DND-41 (cell line): ENCODE data around the gene DCTN3.

ENCODE experiments used
- ATAC-seq: fragments of 200-7000 bp; cut with Tn5 transposase; 3 replicates; pipeline ENCODE4 v1.9.1; 2021; ENCODE audit warnings: low read depth; ENCODE audit not compliant: insufficient read depth
- DNase-seq: peaks from one replicate; pipeline ENCODE4 v3.0.0-alpha.2; 2020
- H2AFZ ChIP-seq: 2 replicates; pipeline ENCODE4 v1.6.0; 2012; ENCODE audit warnings: low read depth, low read length
- H3K27ac ChIP-seq: 2 replicates; pipeline ENCODE4 v1.5.1; 2012; ENCODE audit warnings: low read length, inconsistent platforms
- H3K27me3 ChIP-seq: fragments of 200-600 bp; sonication (generic); 2 replicates; pipeline ENCODE4 v1.6.0; 2012; ENCODE audit warnings: low read length, mild to moderate bottlenecking, inconsistent platforms; ENCODE audit not compliant: insufficient read depth, poor library complexity
- H3K36me3 ChIP-seq: 2 replicates; pipeline ENCODE4 v1.5.1; 2012; ENCODE audit warnings: low read length, inconsistent platforms; ENCODE audit not compliant: insufficient read depth
- H3K4me1 ChIP-seq: 2 replicates; pipeline ENCODE4 v1.5.1; 2012; ENCODE audit warnings: mild to moderate bottlenecking, low read length; ENCODE audit not compliant: insufficient read depth
- H3K4me2 ChIP-seq: 2 replicates; pipeline ENCODE4 v1.6.0; 2012; ENCODE audit warnings: mild to moderate bottlenecking, moderate library complexity, low read length, inconsistent platforms; ENCODE audit not compliant: insufficient read depth
- H3K4me3 ChIP-seq, 2 experiments: fragments of 200-600 bp in 1 of 2; shearing (Covaris generic) in 1 of 2; 2 replicates each; pipeline ENCODE4 v1.5.1; 2012 to 2016; ENCODE audit warnings: inconsistent platforms in 2 of 2, low read length in 2 of 2, mild to moderate bottlenecking in 2 of 2, low read depth in 1 of 2, moderate library complexity in 1 of 2
- H3K79me2 ChIP-seq: 2 replicates; pipeline ENCODE4 v1.6.0; 2012; ENCODE audit warnings: low read length, inconsistent platforms; ENCODE audit not compliant: insufficient read depth
- H3K9ac ChIP-seq: 2 replicates; pipeline ENCODE4 v1.6.0; 2012; ENCODE audit warnings: low read depth, mild to moderate bottlenecking, inconsistent platforms, low read length, moderate library complexity
- H3K9me3 ChIP-seq: 2 replicates; pipeline ENCODE4 v1.5.1; 2012; ENCODE audit warnings: low read length, moderate library complexity, mild to moderate bottlenecking, inconsistent platforms; ENCODE audit not compliant: insufficient read depth, severe bottlenecking
- H4K20me1 ChIP-seq: 2 replicates; pipeline ENCODE4 v1.6.0; 2012; ENCODE audit warnings: low read length; ENCODE audit not compliant: insufficient read depth
- CTCF ChIP-seq: IDR thresholded peaks from 2 replicates; pipeline ENCODE4 v1.5.1; 2012; ENCODE audit warnings: borderline replicate concordance, low read length, moderate library complexity, mild to moderate bottlenecking; ENCODE audit not compliant: poor library complexity, severe bottlenecking; ENCODE audit errors: extremely low read depth
- EZH2 ChIP-seq: IDR thresholded peaks from 3 replicates; pipeline ENCODE4 v1.6.1; 2012; ENCODE audit warnings: borderline replicate concordance, low read depth, mild to moderate bottlenecking, moderate library complexity, low read length, inconsistent platforms; ENCODE audit not compliant: severe bottlenecking

The DCTN3 gene

GRCh38 chr9:34578241-34579103, 41.8 kb downstream of the DCTN3 start:
- Histone ChIP-seq H3K36me3 (no peaks in the 10 kb centered on the region), H3K4me2 (no peak overlapping the region), H3K27me3 (peaks cover 13% of the 10 kb centered on the region), H4K20me1 (no peaks in the 10 kb centered on the region), H3K27ac (no peak overlapping the region), H3K79me2 (no peaks in the 10 kb centered on the region), H3K4me1 (no peaks in the 10 kb centered on the region), H3K9me3 (no peaks in the 10 kb centered on the region), H3K4me3 (no peak overlapping the region), H3K9ac (no peak overlapping the region), H2AFZ (no peak overlapping the region)
- DNase-seq (no peak), ATAC-seq (no peak)
- TF ChIP-seq EZH2: no peak
- no peak for TF ChIP-seq CTCF

- Histone ChIP-seq H3K27me3 (peaks cover 13% of the 10 kb centered on the region), H3K9ac (no peak overlapping the region), H3K9me3 (no peaks in the 10 kb centered on the region), H2AFZ (no peak overlapping the region), H4K20me1 (no peaks in the 10 kb centered on the region), H3K27ac (no peak overlapping the region), H3K79me2 (no peaks in the 10 kb centered on the region), H3K4me3 (no peak overlapping the region), H3K36me3 (no peaks in the 10 kb centered on the region), H3K4me2 (no peak overlapping the region), H3K4me1 (no peaks in the 10 kb centered on the region)
- no peak for TF ChIP-seq EZH2
- TF ChIP-seq CTCF: no peak
- ATAC-seq: no peak
- no peak for DNase-seq
Observed at GRCh38 chr9:34577400-34578240, 42.7 kb downstream of the DCTN3 start.

- H3K4me2 ChIP-seq: no peak overlapping the region
- no peak overlapping the region for H2AFZ ChIP-seq
- no peak overlapping the region for H3K27ac ChIP-seq
- H3K4me1 ChIP-seq: no peaks in the 10 kb centered on the region
- DNase-seq (no peak), ATAC-seq (no peak)
- TF ChIP-seq EZH2: no peak
- no peak for TF ChIP-seq CTCF
- no peaks in the 10 kb centered on the region for H4K20me1 ChIP-seq
- H3K4me3 ChIP-seq: no peak overlapping the region
- no peaks in the 10 kb centered on the region for H3K9me3 ChIP-seq
- H3K27me3 ChIP-seq: peaks cover 13% of the 10 kb centered on the region
- H3K79me2 ChIP-seq: no peaks in the 10 kb centered on the region
- no peak overlapping the region for H3K9ac ChIP-seq
- H3K36me3 ChIP-seq: no peaks in the 10 kb centered on the region
Observed at GRCh38 chr9:34576597-34577399, 43.5 kb downstream of the DCTN3 start.
